ENCODE results near the gene STK17A.

The STK17A gene

GRCh38 chr7:43639858-43640491 is 57.1 kb downstream of the STK17A start (continued):
- TF ChIP-seq CREB5 (CRISPR knock-in tag; IDR thresholded peaks at IDR 0.05; ENCODE audit: low read depth) (0 out of 2 replicates have a peak, but pooled peaks have one; percentile 13), ZNF8 (CRISPR knock-in tag; IDR thresholded peaks at IDR 0.05) (no peak), POU6F1 (CRISPR knock-in tag; IDR thresholded peaks at IDR 0.05; ENCODE audit: borderline replicate concordance, low read depth) (no peak), GLIS3 (CRISPR knock-in tag; IDR thresholded peaks at IDR 0.05) (no peak)

- ATAC-seq, result no peak
- TF ChIP-seq ZNF565 (CRISPR knock-in tag; conservative IDR thresholded peaks at IDR 0.05; ENCODE audit: low read depth), result no peak
- TF ChIP-seq ARNTL (CRISPR knock-in tag; IDR thresholded peaks at IDR 0.05; ENCODE audit: borderline replicate concordance, low read depth), result no peak
- no peak for TF ChIP-seq ZNF70 (CRISPR knock-in tag; IDR thresholded peaks at IDR 0.05)
- TF ChIP-seq PPARA (CRISPR knock-in tag; IDR thresholded peaks at IDR 0.05; ENCODE audit: borderline replicate concordance), result no peak
- TF ChIP-seq ZC3H10 (CRISPR knock-in tag; IDR thresholded peaks at IDR 0.05), result no peak
- TF ChIP-seq CREB5 (CRISPR knock-in tag; IDR thresholded peaks at IDR 0.05; ENCODE audit: low read depth), result no peak
- no peak for TF ChIP-seq BACH2 (CRISPR knock-in tag; IDR thresholded peaks at IDR 0.05; ENCODE audit: borderline replicate concordance)
- TF ChIP-seq SNAI2 (CRISPR knock-in tag; IDR thresholded peaks at IDR 0.05), result no peak
Observed at GRCh38 chr7:43640679-43641078, 57.8 kb downstream of the STK17A start.

GRCh38 chr7:43642897-43643630 is 60.2 kb downstream of the STK17A start:
- no peak for TF ChIP-seq ZNF565 (CRISPR knock-in tag; conservative IDR thresholded peaks at IDR 0.05; ENCODE audit: low read depth)
- 0 out of 2 replicates have a peak, but pooled peaks have one; percentile 7 for TF ChIP-seq ZC3H10 (CRISPR knock-in tag; IDR thresholded peaks at IDR 0.05)
- TF ChIP-seq ESRRG (CRISPR knock-in tag; IDR thresholded peaks at IDR 0.05), result no peak
- ATAC-seq, result no peak

- TF ChIP-seq CSRNP3 (CRISPR knock-in tag; IDR thresholded peaks at IDR 0.05) (no peak), PPARA (CRISPR knock-in tag; IDR thresholded peaks at IDR 0.05; ENCODE audit: borderline replicate concordance) (no peak), TOX (CRISPR knock-in tag; IDR thresholded peaks at IDR 0.05; ENCODE audit: borderline replicate concordance) (no peak), CSDC2 (CRISPR knock-in tag; IDR thresholded peaks at IDR 0.05) (no peak)
- no peak for ATAC-seq
Observed at GRCh38 chr7:43643846-43644245, 60.9 kb downstream of the STK17A start.

- ATAC-seq, result no peak
- peak; percentile 47; the same call in 1 of the 2 replicates for TF ChIP-seq ZC3H10 (CRISPR knock-in tag; IDR thresholded peaks at IDR 0.05)
- TF ChIP-seq ISL1 (CRISPR knock-in tag; IDR thresholded peaks at IDR 0.05), result no peak
Observed at GRCh38 chr7:43645699-43646226, 62.9 kb downstream of the STK17A start.

GRCh38 chr7:43646603-43647338 is 63.9 kb downstream of the STK17A start:
- no peak for TF ChIP-seq PPARA (CRISPR knock-in tag; IDR thresholded peaks at IDR 0.05; ENCODE audit: borderline replicate concordance)
- TF ChIP-seq RARB (CRISPR knock-in tag; IDR thresholded peaks at IDR 0.05), result peak; percentile 10; the same call in 1 of the 2 replicates
- TF ChIP-seq ISL1 (CRISPR knock-in tag; IDR thresholded peaks at IDR 0.05), result 0 out of 2 replicates have a peak, but pooled peaks have one; percentile 8
- 0 out of 2 replicates have a peak, but pooled peaks have one; percentile 31 for TF ChIP-seq ZFP3 (CRISPR knock-in tag; IDR thresholded peaks at IDR 0.05)
- TF ChIP-seq CSDC2 (CRISPR knock-in tag; IDR thresholded peaks at IDR 0.05), result no peak; the same call in 1 of the 2 replicates
- TF ChIP-seq ZNF70 (CRISPR knock-in tag; IDR thresholded peaks at IDR 0.05), result peak; percentile 92
- TF ChIP-seq ZC3H10 (CRISPR knock-in tag; IDR thresholded peaks at IDR 0.05), result peak; percentile 13; the same call in 1 of the 2 replicates
- peak; percentile 72; the same call in 1 of the 2 replicates for TF ChIP-seq TOX (CRISPR knock-in tag; IDR thresholded peaks at IDR 0.05; ENCODE audit: borderline replicate concordance)
- ATAC-seq, result peak; percentile 12

All from SK-N-SH treated with all-trans-retinoic acid at 6 μM for 48 hours (cell line).